Smooth muscle cell of the pulmonary artery (primary cell): ENCODE results near the gene QPCT. TPM values are rescaled to one million over a fixed set of nuclear protein-coding genes. Genes with fewer than 3 reads are reported as not detected.

ENCODE experiments used
- total RNA-seq: library from RNA; depleted of rRNA; stranded (reverse); fragments of >200 nt; gene quantifications from 2 replicates; pipeline ENCODE4 v1.2.3, GENCODE V29; 2014

Gene QPCT
- total RNA-seq: 8.8 and 11.1 TPM in 2 replicates

GRCh38 chr2:37344453-37345361, at the start of gene QPCT:
QPCT (plus strand) TSS chr2:37344630; CDS start chr2:37344732, 102 bp downstream.

GRCh38 chr2:37324786-37325624, 19.4 kb upstream of the QPCT start, which contains the start of gene PRKD3:
PRKD3 (minus strand) TSS chr2:37324833; CDS start chr2:37316524, 8,309 bp downstream.

Other genes starting within 250 kb of the QPCT start
- gene EIF2AK2, start 187.7 kb upstream of the QPCT start, total RNA-seq: 37.3 and 50.3 TPM in 2 replicates
- gene SULT6B1, start 156.0 kb upstream of the QPCT start, total RNA-seq: not detected in 2 replicates
- gene CEBPZOS, start 148.1 kb upstream of the QPCT start, total RNA-seq: 16.7 and 18.2 TPM in 2 replicates
- 35.7 and 41.1 TPM in 2 replicates for gene CEBPZ, start 113.0 kb upstream of the QPCT start, total RNA-seq
- gene NDUFAF7, start 113.0 kb upstream of the QPCT start, total RNA-seq: 15.5 and 15.9 TPM in 2 replicates
- gene PRKD3, start 19.8 kb upstream of the QPCT start, total RNA-seq: 45.5 and 71.9 TPM in 2 replicates